DMS114 treated with DMSO at 0.1 percent for 48 hours (cell line): ENCODE measurements around the gene HIPK1.
"Not testable (repeated sequence)": the region's sequence is repeated elsewhere in the genome, so short reads cannot be mapped to it uniquely, and the experiment has no call there.

Source experiments
- DNase-seq: peaks from one replicate; lab custom pipeline; 2025; ENCODE audit not compliant: unreplicated experiment; lab: John Stamatoyannopoulos, UW

The HIPK1 gene

GRCh38 chr1:113981962-113982931, 53.1 kb downstream of the HIPK1 start:
- no peak for DNase-seq

- DNase-seq, result no peak
These were observed 53.8 kb downstream of the HIPK1 start for GRCh38 chr1:113982949-113983348.

- DNase-seq, result no peak
These were observed 54.3 kb downstream of the HIPK1 start for GRCh38 chr1:113983391-113983790.

DNA sequence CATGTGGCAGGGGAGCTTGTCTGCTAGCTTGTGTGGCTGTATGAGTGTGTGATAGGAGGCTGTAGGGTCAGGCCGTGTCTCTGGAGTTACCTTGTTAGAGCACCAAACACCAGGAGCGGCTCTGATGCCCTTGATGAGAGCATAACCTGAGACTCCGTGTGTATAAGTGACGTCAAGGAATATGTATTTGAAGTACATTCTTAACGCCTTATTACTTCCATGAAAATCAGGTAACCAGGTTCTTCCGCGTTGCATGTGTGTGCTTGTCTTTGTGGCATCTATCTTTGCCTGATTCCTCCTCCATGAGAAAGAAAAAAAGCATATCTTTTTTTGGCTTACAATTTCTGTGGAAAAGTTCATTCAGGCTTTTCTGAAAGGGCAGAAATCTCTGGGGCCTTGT, 54.7 kb downstream of the HIPK1 start:
- DNase-seq, result no peak

DNA sequence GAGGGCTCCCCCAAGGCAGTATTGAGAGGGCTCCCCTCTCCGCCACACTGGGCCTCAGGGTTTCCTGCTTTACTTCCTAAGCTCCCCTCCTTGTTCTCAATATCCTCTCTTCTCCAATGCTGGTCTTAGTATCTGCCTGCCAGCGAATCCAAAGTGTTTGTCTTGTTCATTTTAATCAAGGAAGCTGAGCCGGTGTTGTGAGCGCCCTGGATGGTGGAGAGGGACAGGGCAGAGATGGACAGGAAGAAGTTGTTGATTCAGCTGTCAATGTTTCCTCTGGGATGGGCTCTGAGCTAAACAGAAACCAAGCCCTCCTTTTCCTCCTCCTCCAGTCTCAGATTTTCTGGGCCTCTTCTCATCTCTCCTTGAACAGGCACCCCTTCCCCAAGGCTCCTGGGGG, 55.6 kb downstream of the HIPK1 start:
- DNase-seq, result no peak

DNA sequence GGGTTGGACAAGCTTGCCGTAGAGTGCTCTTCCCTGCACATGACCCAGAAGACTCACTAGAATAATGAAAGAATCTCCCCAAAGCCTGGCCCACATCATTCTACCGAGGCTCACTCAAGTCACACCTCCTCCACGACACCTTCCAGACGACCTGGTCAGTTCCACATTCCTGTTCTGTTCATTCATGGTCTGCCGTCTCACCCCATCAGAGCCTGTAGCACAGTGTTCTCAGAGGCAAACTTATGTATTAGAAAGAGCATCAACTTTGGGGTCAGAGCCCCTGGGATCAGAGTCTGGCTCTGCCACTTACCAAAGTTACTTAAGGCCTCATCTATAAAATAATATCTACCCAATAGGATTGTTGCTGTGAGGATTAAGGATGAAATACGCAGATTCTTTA, 57.7 kb downstream of the HIPK1 start:
- no peak for DNase-seq

- no peak for DNase-seq
These were observed 58.1 kb downstream of the HIPK1 start for GRCh38 chr1:113987259-113987658.

DNA sequence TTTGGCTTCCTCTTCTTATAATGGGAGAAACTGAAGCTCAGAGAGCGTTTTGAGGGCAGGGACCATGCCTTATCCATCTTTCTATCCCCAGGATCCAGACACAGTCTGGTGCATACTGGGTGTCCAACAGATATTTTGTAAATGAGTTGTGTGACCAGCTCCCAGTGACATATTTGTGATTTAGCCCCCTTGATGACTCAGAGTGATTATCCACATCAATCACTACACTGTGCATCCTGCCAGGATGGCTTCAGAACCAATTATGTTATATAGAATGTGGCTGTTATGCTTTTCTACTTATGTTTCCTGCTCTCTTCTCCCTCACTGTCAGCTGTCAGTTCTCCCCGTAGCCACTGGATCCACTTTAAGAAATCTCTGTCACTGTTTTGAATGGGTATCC, 61.4 kb downstream of the HIPK1 start:
- DNase-seq, result no peak

DNA sequence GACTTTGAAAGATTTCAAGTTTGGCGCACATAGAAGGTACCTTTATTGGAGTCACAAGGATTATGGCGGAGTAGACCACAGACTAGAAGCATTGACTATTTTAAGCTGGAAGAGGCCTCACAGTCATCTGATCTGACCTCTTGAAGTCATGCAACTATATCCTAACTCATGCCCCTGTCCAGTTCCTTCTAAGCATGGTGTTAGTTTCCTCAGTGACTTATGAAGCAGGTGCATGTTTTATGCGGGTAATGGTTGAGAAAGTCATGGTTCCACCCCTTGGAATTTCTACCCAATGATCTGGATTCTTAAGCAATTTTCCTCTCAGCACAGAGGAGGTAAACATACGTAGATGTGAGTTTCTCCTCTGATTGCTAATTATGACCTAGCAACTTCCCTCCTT, 61.8 kb downstream of the HIPK1 start:
- DNase-seq, result no peak

DNA sequence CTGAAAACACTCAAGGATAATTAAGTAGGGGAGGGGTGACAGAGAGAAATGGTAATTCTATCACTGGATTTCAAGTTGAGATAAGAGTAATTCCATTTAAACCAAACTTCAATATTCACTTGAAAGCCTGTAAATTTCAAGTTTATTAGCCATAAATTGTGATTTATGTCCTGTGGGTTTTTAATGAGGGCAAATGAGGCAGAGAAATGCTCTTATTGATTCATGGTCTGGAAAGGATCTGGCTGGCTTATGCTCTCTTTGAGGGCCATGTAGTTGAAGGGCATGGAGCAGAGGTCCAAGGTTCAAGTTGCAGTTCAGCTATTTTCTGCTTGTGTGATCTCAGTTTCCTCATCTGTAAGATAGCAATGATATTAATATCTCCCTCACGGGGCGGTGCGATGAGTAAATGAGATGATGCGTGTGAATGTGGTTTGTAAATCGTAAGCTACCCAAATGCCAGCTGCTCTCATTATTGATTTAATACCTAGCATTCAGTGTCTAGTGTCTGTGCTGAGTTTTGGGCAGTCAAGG, 62.4 kb downstream of the HIPK1 start:
- DNase-seq, result no peak

GRCh38 chr1:113993072-113993471, 63.9 kb downstream of the HIPK1 start:
- DNase-seq, result no peak

GRCh38 chr1:113993766-113994165, 64.6 kb downstream of the HIPK1 start:
- DNase-seq, result no peak

DNA sequence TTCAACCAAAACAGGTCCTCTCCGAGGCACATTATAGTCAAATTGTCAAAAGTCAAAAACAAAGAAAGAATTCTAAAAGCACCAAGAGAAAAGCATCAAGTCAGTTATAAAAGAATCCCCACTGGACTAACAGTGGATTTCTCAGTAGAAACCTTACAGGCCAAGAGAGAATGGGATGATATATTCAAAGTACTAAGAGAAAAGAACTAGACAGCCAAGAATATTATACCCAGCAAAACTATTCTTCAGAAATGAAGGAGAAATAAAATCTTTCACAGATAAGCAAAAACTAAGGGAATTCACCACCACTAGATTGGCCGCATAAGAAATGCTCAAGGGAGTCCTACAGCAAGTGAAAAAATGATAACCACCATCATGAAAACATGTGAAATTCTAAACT, 66.3 kb downstream of the HIPK1 start:
- no peak for DNase-seq

GRCh38 chr1:113998361-113998760, 69.2 kb downstream of the HIPK1 start:
- no peak for DNase-seq

- no peak for DNase-seq
These were observed 70.1 kb downstream of the HIPK1 start for GRCh38 chr1:113999233-113999632.

GRCh38 chr1:113999799-114000198, 70.7 kb downstream of the HIPK1 start:
- DNase-seq, result no peak

DNA sequence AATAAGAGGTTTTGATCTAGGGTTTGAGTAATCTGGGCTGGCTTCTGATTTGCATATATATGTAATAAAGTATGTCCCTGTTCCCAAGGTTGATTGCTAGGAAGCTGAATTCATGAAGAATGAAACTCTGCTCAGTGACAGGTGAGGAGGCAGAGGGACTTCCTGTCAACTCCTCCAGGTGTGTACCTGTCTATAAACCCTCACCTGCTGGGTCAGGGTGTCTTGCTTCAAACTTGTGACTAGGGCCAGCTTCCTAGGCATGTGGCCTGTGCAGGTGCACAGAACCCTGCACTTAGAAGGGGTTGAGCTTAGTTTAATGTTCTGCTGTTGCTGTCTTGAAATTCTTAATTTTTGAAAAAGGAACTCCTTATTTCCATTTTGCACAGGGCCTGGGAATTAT, 71.3 kb downstream of the HIPK1 start:
- no peak for DNase-seq

DNA sequence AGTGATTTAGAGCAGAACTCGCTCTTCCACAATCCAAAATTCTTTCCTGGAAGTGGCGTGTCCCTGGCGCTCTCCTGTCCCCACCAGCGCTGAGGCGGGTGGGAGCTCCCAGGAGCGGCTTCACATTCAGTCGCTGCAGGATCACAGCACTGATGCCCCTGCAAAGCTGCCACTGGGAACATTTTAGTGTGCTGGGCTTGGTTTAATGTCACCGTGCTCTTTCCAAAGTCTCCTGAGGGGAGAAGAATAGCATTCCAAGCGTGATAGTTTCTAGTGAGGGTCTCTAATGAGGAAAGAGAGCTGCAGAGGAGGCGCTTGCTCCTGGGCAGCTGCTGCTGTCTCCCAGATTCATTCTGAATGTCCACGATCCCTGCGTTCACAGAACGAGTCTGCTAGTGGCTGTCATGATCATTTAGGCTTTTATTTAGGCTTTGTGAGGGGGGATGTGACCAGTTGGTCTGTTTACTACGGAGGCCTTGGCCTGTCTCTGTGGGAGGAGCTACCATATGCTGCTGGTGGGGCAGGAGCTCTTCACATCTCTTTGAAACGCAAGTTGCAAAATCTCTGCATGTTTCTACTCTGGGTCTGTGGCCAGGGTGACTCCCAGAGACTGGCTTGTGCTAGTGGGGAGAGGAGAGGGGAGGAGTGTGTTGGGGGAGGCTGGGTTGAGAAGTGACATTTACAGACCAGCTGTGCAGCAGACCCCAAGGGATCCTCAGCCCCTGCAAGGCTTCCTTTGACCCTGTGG, 73.5 kb downstream of the HIPK1 start:
- no peak for DNase-seq

DNA sequence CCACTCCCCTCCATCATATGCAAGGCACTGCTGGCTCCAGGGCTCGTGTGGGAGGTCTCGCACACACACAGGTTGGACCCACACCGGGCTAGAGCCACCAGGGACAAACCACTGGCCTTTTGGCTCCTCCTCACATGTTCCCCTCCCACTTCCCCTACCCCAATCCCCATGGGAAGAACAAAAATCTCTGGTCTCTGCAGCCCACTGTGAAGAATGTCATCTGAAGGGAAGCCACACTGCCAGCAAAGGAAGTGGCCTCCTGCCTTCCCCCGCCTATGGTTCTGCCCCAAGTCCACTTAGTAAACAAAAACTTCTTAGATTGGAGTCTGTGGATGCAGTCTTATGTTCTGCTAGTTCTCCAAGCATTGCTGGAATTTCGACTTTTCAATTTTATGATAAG, 74.3 kb downstream of the HIPK1 start:
- no peak for DNase-seq

DNA sequence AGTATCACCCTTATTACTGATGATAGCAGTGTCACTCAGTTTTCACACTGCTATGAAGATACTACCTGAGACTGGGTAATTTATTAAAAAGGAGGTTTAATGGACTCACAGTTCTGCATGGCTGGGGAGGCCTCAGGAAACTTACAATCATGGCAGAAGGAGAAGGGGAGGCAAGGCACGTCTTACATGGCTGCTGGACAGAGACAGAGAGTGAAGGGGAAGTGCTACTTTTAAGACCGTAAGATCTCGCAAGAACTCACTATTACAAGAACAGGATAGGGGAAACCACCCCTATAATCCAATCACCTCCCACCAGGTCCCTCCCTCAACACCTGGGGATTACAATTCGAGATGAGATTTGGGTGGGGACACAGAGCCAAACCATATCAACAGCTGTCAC, 77.7 kb downstream of the HIPK1 start:
- DNase-seq, result not testable (repeated sequence)

DNA sequence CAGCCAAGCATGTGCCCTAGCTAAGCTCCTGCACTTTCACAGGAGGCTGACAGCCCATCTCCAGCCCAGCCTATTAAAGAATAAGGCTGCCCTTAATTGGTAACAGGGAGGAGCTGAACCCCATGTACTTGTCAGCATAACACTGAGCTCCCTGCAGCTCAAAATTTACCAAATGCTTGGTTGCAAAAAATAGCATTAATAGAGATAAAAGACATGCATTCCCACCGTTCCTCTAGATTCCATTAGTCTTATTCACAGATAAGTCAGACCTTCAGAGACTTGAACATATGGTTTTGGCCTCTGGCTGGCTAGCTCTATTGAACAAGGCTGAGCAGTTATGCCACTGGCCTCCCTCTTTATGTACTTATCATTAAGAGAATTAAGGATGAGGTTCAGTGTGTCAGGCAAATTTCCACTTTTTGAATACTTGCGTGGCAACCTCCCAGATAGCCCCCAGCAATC, 79.4 kb downstream of the HIPK1 start:
- no peak for DNase-seq

DNA sequence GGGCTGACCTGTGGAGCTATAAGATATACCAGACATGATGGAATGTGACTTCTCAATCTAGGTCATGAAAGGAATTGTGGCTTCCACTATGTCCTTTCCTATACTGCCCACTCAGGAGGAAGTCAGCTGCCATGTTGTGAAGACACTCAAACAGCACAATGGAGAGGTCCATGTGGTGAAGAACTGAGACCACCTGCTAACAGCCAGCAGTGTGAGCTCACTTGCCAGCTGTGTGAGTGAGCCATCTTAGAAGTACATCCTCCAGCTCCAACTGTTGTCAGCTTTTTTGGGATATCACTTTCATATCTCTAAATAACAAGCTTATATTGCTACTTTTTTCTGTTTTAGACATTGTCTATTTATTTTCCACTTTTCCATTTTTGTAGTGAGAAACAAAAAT, 79.9 kb downstream of the HIPK1 start:
- DNase-seq, result no peak
